Measurements from ENCODE around the gene GGCX.
"Not testable (repeated sequence)": the region's sequence is repeated elsewhere in the genome, so short reads cannot be mapped to it uniquely, and the experiment has no call there.

The GGCX gene

DNA sequence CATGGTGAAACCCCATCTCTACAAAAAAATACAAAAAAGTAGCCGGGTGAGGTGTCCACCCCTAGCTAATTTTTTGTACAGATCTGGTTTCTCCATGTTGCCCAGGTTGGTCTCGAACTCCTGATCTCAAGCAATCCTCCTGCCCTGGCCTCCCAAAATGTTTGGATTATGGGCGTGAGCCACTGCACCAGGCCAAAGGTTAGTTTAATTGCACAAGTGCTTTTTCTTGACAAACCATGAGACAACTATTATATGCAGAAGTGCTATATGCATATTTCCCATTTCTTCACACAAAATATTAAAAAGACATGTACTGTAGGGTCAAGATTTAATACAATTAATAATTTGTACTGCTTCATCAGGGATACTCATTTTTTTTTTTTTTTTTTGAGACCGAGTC is 5.0 kb upstream of the GGCX start:
- TF ChIP-seq CTCF (IDR thresholded peaks at IDR 0.05; ENCODE audit: insufficient read depth, low read depth, low read length, missing control alignments) = no peak
- no peak for DNase-seq (ENCODE audit: low read depth)

DNA sequence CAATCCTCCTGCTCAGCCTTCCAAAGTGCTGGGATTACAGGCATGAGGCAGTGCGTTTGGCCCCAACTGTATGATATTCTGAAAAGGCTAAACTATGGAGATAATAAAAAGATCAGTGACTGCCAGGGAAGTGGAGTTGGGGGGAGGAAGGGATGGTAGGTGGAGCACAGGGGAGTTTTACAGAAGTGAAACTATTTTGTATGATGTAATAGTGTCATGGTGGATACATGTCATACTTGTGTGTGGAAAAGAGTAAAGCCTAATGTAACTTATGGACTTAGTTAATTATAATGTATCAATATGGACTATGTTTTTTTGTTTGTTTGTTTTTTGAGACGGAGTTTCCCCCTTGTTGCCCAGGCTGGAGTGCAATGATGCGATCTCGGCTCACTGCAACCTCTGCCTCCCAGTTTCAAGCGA is 2.9 kb upstream of the GGCX start:
- DNase-seq (ENCODE audit: low read depth) = peak; percentile 31
- no peak for TF ChIP-seq CTCF (IDR thresholded peaks at IDR 0.05; ENCODE audit: insufficient read depth, low read depth, low read length, missing control alignments)

More for the DNA sequence above, 5.0 kb upstream of the GGCX start:
- no peak overlapping the region for H3K4me3 ChIP-seq (ENCODE audit: low read depth, low read length)

DNA sequence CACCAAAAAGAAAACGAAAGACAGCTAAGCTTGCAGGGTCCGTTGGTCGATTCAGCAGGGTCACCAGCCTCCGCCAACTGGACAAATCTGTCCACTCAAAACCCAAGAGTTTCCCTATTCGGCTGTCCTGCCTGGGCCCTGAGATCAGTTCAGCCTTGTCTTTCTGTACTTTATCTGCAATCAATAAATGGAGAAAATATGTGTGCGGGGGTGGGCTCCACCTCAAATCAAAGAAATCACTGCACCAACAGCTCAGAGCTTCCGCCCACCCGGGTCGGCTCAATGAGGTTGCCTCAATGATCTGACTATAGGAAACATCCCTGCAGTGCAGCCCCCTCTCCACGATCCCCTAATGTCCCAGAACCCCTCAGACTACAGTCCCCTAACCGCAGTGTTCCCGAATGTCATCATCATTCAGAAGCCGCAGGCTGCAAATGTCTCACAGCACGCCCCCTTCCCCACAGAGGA is 447 bp downstream of the GGCX start:
- peak overlapping the region; percentile 89 for H3K4me3 ChIP-seq (ENCODE audit: low read depth, low read length)
- no peak for DNase-seq (ENCODE audit: low read depth)
- TF ChIP-seq CTCF (IDR thresholded peaks at IDR 0.05; ENCODE audit: insufficient read depth, low read depth, low read length, missing control alignments) = no peak

More for the DNA sequence above, 2.9 kb upstream of the GGCX start:
- H3K4me3 ChIP-seq (ENCODE audit: low read depth, low read length) = no peak overlapping the region

DNA sequence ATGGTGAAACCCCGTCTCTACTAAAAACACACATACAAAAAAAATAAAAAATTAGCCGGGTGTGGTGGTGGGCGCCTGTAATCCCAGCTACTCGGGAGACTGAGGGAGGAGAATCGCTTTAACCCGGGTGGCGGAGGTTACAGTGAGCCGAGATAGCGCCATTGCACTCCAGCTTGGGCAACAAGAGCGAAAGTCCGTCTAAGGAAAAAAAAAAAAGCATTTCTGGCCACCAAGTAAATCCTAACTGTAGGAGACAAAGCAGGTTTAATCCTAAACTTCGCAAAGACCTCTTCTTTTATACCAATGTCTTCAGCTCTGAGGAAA is 928 bp downstream of the GGCX start:
- H3K4me3 ChIP-seq (ENCODE audit: low read depth, low read length) = peak overlapping the region; percentile 89
- not testable (repeated sequence) for DNase-seq (ENCODE audit: low read depth)

GRCh38 chr2:85558160-85558559 is 3.1 kb downstream of the GGCX start:
- H3K4me3 ChIP-seq (ENCODE audit: low read depth, low read length) = no peak overlapping the region
- TF ChIP-seq CTCF (IDR thresholded peaks at IDR 0.05; ENCODE audit: insufficient read depth, low read depth, low read length, missing control alignments) = no peak
- DNase-seq (ENCODE audit: low read depth) = no peak

DNA sequence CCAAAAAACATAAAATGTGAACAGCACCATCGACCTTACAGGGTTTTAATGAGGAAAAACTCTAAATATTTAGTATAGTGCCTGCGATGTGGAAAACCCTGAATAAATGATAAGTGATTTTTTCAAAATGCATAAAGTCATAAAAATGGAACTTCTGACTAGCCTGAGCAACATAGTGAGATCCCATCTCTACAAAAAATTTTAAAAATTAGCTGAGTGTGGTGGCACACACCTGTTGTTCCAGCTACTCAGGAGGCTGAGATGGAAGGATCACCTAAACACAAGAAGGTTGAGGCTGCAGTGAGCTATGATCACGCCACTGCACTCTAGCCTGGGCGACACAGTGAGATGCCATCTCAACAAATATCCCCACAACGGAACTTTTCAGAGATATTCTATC is 4.2 kb downstream of the GGCX start:
- DNase-seq (ENCODE audit: low read depth) = no peak
- TF ChIP-seq CTCF (IDR thresholded peaks at IDR 0.05; ENCODE audit: insufficient read depth, low read depth, low read length, missing control alignments) = no peak
- H3K4me3 ChIP-seq (ENCODE audit: low read depth, low read length) = no peak overlapping the region

DNA sequence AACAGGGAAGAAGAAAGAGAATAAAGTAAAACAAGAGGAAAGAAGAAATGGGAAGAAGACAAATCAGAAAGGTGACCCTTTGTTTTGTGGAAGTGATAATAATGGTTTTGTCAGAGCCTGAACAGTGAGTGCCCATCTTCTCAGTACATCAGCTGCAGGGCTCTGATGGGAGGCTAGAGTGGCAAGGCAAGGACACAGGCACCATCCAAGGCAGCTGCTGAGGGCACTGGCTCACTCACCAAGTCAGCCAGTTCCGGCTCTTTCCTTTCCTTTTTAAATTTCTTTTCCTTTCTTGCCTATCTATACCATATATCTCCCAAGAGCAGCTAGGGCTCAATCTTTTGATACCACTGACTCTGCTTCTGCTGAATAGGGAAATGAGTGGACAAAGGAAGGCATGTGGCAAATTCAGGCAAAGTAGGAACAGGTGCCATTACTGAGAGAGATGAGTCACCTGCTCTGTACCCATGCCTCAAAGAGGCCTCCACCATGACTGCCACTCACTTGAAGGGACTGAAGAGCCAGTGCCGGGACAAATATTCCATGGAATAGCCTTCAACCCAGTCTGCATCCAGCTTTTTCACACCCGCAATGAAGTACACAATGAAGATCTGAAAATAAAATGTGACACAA is 6.2 kb downstream of the GGCX start:
- no peak for TF ChIP-seq CTCF (IDR thresholded peaks at IDR 0.05; ENCODE audit: insufficient read depth, low read depth, low read length, missing control alignments)
- DNase-seq (ENCODE audit: low read depth) = no peak
- H3K4me3 ChIP-seq (ENCODE audit: low read depth, low read length) = no peak overlapping the region
